GM21515 (cell line): Measurements from ENCODE around the gene GRAP.
"Not testable (repeated sequence)": the region's sequence is repeated elsewhere in the genome, so short reads cannot be mapped to it uniquely, and the experiment has no call there.

ENCODE experiments used
- ATAC-seq: cut with Tn5 transposase; IDR thresholded peaks from one replicate; pipeline ENCODE4 v1.9.1; 2021; ENCODE audit not compliant: unreplicated experiment

Gene GRAP

DNA sequence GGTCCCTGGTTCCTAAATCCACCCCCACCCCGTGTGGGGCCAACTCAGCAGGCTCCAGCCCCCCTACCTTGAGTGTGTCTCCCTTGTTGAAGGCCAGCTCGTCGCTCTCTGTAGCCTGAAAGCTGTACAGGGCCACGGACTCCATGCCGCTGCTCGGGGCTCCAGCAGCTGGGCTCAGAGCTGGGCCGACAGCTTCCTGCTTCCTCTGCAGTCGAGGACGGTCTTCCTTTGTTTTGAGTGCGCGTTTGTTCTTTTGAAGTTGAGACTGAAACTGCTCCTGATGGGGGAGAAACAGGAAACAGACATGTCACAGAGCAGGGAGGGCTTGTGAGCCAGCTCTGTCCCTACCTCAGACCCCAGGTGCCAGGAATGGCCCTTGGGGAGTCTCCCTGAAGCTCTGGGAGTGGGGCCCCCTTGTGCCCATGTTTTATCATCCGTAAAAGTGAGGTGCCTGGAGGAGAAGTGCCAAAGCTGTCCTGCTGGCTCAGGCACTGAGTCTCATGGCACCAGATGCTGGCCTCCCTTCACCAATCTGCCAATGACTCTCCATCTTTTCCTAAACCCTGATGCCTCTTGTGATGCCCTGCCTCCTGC lies at the start of gene GRAP:
Gene GRAP (minus strand): TSS at position 176 of the 594 bp plus-strand sequence. CDS start 31 bp downstream, at position 145.
- not testable (repeated sequence) for ATAC-seq

DNA sequence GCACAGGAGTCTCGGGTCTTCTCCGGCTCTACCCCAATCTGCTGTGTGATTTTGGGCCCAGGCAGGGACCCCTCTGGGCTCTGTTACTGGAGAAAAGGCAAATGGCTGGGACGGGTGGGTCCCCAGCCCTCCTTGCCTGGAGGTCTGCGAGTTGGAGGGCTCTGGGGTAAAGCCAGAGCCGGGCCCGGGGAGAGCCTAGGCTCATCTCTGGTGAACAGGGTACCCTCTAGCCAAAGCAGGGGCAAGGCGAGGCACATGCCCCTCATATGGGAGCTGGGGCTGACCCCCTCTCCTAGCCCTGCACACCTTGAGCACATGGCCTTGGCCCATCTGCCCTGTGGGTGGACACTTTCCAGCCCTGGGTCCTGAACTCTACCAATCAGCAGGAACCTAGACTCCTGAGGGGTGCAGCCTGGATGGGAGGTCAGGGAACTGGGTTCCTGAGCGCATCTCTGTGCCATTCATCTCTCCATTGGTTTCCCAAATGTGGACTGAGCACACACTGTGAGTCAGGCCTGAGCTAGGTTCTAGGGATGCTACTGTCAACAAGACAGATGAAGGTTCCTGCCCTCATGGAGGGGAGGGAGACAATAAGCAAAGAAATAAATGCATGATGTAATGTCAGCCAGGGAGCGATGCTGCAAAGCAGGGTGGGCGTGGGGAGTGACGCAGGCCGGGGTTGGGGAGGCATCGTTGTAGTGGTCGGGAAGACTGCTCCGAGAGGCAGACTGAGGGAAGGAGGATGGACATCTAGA lies 47.1 kb upstream of the GRAP start:
- ATAC-seq: not testable (repeated sequence)

- ATAC-seq: not testable (repeated sequence)
Observed at GRCh38 chr17:19092737-19093683, 46.3 kb upstream of the GRAP start.

DNA sequence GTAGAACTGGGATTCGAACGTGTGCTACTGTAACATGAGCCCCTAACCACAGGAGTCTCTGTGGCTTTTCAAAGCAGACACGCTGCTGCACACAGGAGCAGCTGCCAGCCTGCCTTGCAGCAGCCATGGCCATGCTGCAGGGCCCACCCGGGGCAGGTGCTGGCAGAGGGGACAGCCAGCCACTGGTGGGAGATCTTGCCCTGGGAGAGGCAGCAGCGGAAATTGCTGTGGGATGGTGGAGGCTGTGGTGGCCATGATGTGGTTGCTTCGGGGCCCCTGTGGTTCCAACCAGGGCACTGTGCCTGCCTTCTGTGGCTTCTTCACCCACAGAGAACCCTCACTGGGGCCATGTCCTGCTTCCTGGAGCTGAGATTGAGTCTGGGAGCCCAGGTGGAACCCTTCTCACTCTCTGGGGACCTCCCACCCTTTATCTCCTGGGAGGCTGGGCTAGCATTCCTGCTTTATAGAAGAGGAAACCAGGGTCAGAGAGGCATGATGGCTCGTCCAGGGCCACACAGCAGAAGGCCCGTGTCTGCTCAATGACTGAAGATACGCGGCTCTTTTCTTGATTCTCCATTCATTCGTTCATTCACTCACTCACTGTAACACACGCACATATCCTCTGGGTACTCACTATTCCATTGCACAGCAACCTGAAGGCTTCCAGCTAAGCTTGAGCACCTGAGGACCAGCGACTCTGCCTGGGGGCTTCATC lies 43.5 kb upstream of the GRAP start:
- ATAC-seq: not testable (repeated sequence)

- ATAC-seq: not testable (repeated sequence)
Observed at GRCh38 chr17:19088804-19089685, 42.3 kb upstream of the GRAP start.

- not testable (repeated sequence) for ATAC-seq
Observed at GRCh38 chr17:19077386-19077785, 30.6 kb upstream of the GRAP start.

GRCh38 chr17:19076398-19077192 lies 29.8 kb upstream of the GRAP start:
- ATAC-seq: not testable (repeated sequence)

DNA sequence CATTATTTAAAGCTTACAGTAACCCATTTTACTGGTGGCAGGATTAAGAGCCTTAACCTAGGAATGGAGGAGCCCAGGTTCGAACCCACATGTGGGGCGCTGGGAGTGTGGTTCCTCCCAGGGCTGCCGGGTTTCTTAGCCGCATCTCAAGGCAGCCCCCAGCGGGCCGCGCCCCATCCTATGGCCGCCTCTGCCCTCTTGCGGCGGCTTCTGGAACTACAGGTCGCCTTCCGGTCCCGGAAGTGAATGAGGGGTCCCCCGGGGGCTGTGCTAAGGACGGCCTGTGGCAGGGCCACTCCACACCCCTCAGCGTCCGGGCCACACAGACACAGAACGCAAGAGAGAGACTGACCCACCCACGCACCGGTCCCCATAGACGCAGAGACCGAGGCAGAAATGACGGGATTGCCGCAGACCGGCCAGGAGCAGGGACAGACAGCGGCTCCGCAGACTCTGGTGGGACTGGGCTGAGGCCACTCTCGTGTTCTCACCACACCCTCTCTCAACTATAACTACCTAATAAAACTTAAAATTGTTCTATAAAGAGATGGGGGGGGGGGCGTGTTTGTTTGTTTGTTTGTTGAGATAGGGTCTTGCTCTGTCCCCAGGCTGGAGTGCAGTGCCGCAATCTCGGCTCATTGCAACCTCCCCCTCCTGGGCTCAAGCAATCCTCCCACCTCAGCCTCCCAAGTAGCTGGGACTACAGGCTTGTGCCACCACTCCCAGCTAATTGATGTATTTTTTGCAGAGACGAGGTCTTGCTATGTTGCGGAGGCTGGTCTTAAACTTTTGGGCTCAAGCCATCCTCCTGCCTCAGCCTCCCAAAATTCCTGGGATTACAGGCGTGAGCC lies 23.8 kb upstream of the GRAP start:
- peak; percentile 71 for ATAC-seq

DNA sequence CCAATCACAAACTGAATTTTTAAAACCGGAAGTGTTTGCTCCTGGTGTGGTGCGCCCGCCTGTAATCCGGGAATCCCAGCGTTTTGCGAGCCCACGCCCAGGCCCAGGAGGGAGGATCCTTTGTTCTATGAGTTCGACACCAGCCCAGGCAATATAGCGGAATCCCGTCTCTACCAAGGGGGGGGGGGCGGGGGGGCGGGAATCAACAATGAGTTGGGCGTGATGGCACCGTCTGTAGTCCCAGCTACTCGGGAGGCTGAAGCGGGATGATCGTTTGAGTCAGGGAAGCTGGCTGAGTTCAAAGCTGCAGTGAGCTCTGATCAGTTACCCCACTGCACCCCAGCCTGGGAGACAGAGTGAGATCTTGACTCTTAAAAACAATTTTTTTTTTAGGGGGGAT lies 17.6 kb upstream of the GRAP start:
- ATAC-seq: not testable (repeated sequence)

- peak; percentile 35 for ATAC-seq
Observed at GRCh38 chr17:19063326-19063956, 16.7 kb upstream of the GRAP start.

GRCh38 chr17:19062718-19063325 lies 16.1 kb upstream of the GRAP start:
- ATAC-seq: peak; percentile 66

DNA sequence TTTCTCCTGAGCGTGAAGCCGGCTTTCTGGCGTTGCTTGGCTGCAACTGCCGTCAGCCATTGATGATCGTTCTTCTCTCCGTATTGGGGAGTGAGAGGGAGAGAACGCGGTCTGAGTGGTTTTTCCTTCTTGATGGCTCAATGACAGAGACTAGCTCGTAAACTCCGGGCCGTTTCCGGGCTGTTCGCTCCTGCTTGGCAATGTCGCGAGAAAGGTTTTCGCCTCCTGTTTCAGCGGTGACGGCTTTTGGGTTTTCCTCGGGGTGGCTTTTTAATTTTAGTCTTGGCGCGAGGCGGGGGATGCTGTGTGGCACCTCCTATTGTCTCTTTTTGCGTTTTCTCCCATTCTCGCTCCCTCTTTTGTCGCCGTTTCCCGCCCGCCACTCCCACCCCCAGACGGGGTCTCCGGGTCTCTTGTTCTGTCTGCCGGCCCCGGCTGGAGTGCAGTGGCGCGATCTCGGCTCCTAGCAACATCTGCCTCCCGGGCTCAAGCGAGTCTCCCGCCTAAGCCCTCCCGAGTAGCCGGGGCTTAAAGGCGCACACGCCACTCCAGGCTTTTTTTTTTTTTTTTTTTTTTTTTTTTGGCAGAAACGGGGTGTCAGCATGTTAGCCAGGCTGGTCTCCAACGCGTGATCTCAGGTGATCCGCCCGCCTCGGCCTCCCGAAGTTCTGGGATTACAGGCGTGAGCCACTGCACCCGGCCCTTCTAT lies 15.4 kb upstream of the GRAP start:
- peak; percentile 52 for ATAC-seq

DNA sequence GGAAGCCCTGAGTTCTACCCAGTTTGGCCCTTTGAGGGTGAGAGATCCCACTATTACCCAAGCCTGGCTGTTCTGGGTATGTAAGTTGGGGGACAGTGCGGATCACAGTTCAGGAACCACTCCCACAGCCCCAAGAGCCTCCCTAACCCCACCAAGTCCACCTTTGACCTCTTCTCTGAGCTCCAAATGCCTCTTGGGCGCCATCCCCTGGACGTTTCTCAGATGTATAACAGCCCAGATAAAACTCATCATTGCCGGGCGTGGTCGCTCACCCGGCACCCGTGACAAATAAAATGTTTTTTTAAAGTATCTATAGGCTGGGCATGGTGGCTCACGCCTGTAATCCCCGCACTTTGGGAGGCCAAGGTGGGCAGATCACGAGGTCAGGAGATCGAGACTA lies 8.7 kb upstream of the GRAP start:
- peak; percentile 57 for ATAC-seq

- not testable (repeated sequence) for ATAC-seq
Observed at GRCh38 chr17:19048826-19049225, 2.1 kb upstream of the GRAP start.

GRCh38 chr17:19047510-19047909 lies 753 bp upstream of the GRAP start:
- not testable (repeated sequence) for ATAC-seq

DNA sequence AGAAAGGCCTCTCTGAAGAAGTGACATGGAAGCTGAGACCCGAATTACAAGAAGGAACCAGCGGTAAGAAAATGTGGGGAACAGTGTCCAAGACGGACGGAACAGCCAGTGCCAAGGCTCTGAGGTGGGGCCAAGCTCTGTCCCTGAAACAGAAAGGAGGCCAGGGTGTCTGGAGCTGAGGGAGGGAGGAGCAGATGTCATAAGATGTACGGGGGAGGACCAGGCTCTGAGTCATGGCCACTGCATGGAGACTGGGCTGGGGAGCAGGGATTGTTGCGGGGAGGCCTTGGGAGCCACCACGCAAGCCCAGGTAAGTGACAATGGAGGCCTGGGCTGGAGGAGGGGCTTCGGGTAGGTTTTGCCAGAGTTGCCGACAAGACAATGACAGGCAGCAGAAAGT lies 2.1 kb downstream of the GRAP start:
- ATAC-seq: not testable (repeated sequence)
